Measurements from ENCODE around the gene TOP3A.

The TOP3A gene

GRCh38 chr17:18225642-18226283 is 89.0 kb downstream of the TOP3A start:
- ChIA-PET POLR2A (interaction anchor here (0.6 kb wide), 1 partner anchor 10 kb away, joined by 3 read pairs; no protein-coding TSS in a partner anchor), CTCF (interaction anchor here (1.6 kb wide), 1 partner anchor 22 kb away, joined by 4 read pairs; no protein-coding TSS in a partner anchor)
- no peak for TF ChIP-seq CTCF (IDR thresholded peaks at IDR 0.05; ENCODE audit: control extremely low read depth, extremely low read depth, low read depth, missing control alignments)
- no peak for DNase-seq (ENCODE audit: extremely low spot score)

DNA sequence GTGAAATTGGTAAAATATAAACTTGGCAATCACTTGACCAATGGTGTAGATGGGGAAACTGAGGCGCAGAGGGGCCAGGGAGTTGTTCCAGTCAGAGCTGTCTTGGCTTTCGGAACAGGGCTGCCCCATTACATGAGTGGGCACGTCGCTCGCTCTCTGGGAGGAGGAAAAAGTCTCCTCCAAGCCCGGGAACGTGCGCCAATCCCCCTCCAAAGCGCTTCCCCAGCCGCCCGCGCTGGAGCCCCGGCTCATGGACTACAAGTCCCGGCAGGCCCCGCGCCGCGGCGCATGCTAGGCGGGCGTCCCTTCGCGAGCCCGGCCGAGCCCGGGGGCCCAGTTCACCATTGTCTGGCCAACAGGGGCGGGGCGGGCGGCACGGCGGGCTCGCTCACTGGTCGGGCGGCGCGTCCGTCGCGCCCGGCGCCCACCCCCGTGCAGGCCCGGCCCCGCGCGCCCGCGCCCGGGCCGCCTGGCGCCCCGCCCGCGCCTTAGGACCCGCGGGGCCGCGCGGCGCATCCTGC is 89.6 kb downstream of the TOP3A start, which contains the start of gene LLGL1:
Gene LLGL1 (plus strand): TSS at position 515 of the 521 bp plus-strand sequence. CDS start 48 bp downstream, outside the sequence.
- DNase-seq (ENCODE audit: extremely low spot score) = peak; percentile 99
- no peak for TF ChIP-seq CTCF (IDR thresholded peaks at IDR 0.05; ENCODE audit: control extremely low read depth, extremely low read depth, low read depth, missing control alignments)
- POLR2A ChIA-PET = interaction anchor here (0.6 kb wide), 1 partner anchor 10 kb away, joined by 3 read pairs; no protein-coding TSS in a partner anchor
- CTCF ChIA-PET = interaction anchor here (1.0 to 1.1 kb wide), 2 partner anchors 10 to 401 kb away, joined by 3 read pairs; no protein-coding TSS in a partner anchor

DNA sequence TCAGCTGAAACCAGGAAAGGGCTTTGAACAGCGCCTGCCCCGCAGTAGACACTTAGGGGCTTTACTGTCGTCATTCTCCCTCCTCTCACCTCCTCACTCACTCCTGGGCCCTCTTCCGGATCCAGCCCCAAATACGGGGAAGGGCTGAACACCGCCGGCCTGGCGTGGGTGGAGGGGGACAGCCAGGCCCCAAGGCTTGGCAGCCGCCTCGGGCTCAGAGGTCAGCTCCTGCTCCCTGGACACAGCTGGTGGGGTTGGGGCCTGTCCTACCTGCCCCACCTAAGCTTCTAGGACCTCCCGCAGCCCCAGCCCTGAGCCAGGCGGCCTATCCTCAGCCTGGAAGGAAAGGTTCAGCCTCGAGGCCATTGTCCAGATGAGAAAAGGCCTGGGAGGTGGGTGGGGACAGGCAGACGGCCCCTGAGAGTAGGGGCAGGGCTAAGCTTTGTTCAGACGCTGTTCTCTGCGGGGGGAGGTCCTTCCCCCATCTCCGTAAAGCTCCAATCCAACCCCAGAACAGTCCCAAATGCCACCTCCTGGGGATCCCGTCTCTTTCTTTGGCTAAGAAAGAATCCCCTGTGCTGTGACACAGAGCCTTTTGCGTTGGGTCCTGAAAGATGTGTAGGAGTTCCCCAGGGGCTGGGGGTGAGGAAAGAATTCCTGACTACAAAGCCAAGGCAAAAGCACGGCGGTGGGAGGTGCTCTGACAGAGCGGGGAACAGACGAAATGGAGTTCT is 90.2 kb downstream of the TOP3A start:
- CTCF ChIA-PET = interaction anchor here (1.0 to 1.6 kb wide), 4 partner anchors 9 to 402 kb away, joined by 3 to 4 read pairs (median 3); no protein-coding TSS in a partner anchor
- no peak for TF ChIP-seq CTCF (IDR thresholded peaks at IDR 0.05; ENCODE audit: control extremely low read depth, extremely low read depth, low read depth, missing control alignments)
- POLR2A ChIA-PET = no interaction called here
- no peak for DNase-seq (ENCODE audit: extremely low spot score)

GRCh38 chr17:18224053-18224386 is 90.8 kb downstream of the TOP3A start:
- ChIA-PET POLR2A (no interaction called here), CTCF (interaction anchor here (0.9 to 1.6 kb wide), 5 partner anchors 8 to 402 kb away, joined by 3 to 4 read pairs (median 3); no protein-coding TSS in a partner anchor)
- TF ChIP-seq CTCF (IDR thresholded peaks at IDR 0.05; ENCODE audit: control extremely low read depth, extremely low read depth, low read depth, missing control alignments) = no peak
- DNase-seq (ENCODE audit: extremely low spot score) = no peak
